HEK293 (cell line): ENCODE data around the gene PDE4D.

Experiments
- CTCF ChIA-PET: fragments of 350-600 bp; formaldehyde crosslinking; extraction: SDS; loops from one replicate; lab custom pipeline; 2021; ENCODE audit warnings: antibody characterized with exemption; lab: Yijun Ruan, JAX
- POLR2A ChIA-PET: fragments of 300-600 bp; formaldehyde crosslinking; extraction: SDS; loops from one replicate; lab custom pipeline; 2020; ENCODE audit warnings: antibody characterized with exemption, inconsistent platforms; lab: Yijun Ruan, JAX
- H3K27ac ChIP-seq: fragments of 200-500 bp; sonication (Bioruptor generic); 2 replicates; pipeline ENCODE4 v1.5.1; 2014; ENCODE audit warnings: low read depth, low read length, control low read depth, inconsistent platforms; ENCODE audit errors: extremely low read depth
- H3K36me3 ChIP-seq, 2 experiments: fragments of 200-500 bp in 1 of 2; sonication (Bioruptor generic) in 1 of 2; 1 replicate in 1 of 2; 2 replicates in 1 of 2; pipeline ENCODE4 v1.5.1; 2014 to 2017; ENCODE audit warnings: inconsistent platforms in 2 of 2, low read length in 2 of 2; ENCODE audit not compliant: control insufficient read depth in 2 of 2, insufficient read depth in 1 of 2
- H3K4me1 ChIP-seq: fragments of 200-500 bp; sonication (Bioruptor generic); 2 replicates; pipeline ENCODE4 v1.5.1; 2014; ENCODE audit warnings: mild to moderate bottlenecking, low read length, inconsistent platforms; ENCODE audit not compliant: control insufficient read depth, insufficient read depth
- H3K4me3 ChIP-seq: 2 replicates; pipeline ENCODE4 v1.5.1; 2011; ENCODE audit warnings: low read depth, mild to moderate bottlenecking, control low read depth, low read length, moderate library complexity
- H3K9me3 ChIP-seq: fragments of 200-500 bp; sonication (Bioruptor generic); 2 replicates; pipeline ENCODE4 v1.5.1; 2014; ENCODE audit warnings: low read depth, low read length, inconsistent platforms; ENCODE audit not compliant: control insufficient read depth, insufficient read depth
- FEZF1 ChIP-seq: fragments of 450-650 bp; formaldehyde crosslinking; IDR thresholded peaks from 2 replicates; pipeline ENCODE4 v1.5.1; 2016; ENCODE audit warnings: missing biosample characterization, missing genetic modification characterization
- HOXA7 ChIP-seq: sonication (generic); formaldehyde crosslinking; IDR thresholded peaks from 2 replicates; pipeline ENCODE4 v1.8.1; 2022; ENCODE audit warnings: missing genetic modification reagents, borderline replicate concordance
- MYNN ChIP-seq: fragments of 450-650 bp; formaldehyde crosslinking; IDR thresholded peaks from 2 replicates; pipeline ENCODE4 v1.5.1; 2016; ENCODE audit warnings: missing biosample characterization, missing genetic modification characterization, borderline replicate concordance
- ZBTB26 ChIP-seq: fragments of 450-650 bp; formaldehyde crosslinking; optimal IDR thresholded peaks from 2 replicates; pipeline ENCODE3; 2016; ENCODE audit warnings: missing biosample characterization, mild to moderate bottlenecking, missing genetic modification characterization
- ZBTB6 ChIP-seq: fragments of 450-650 bp; formaldehyde crosslinking; IDR thresholded peaks from 2 replicates; pipeline ENCODE4 v1.5.1; 2017; ENCODE audit warnings: missing biosample characterization, missing genetic modification characterization
- ZFHX2 ChIP-seq: fragments of 450-650 bp; formaldehyde crosslinking; conservative IDR thresholded peaks from 2 replicates; pipeline ENCODE4 v1.5.1; 2016; ENCODE audit warnings: missing biosample characterization, missing genetic modification characterization
- ZNF112 ChIP-seq: fragments of 450-650 bp; formaldehyde crosslinking; IDR thresholded peaks from 2 replicates; pipeline ENCODE4 v1.5.0; 2017; ENCODE audit warnings: missing biosample characterization, missing genetic modification characterization
- ZNF132 ChIP-seq: fragments of 450-650 bp; formaldehyde crosslinking; IDR thresholded peaks from 2 replicates; pipeline ENCODE4 v1.5.1; 2017; ENCODE audit warnings: missing biosample characterization, missing genetic modification characterization, borderline replicate concordance
- ZNF155 ChIP-seq: fragments of 450-650 bp; formaldehyde crosslinking; IDR thresholded peaks from 2 replicates; pipeline ENCODE4 v1.5.1; 2016; ENCODE audit warnings: missing biosample characterization, missing genetic modification characterization
- ZNF16 ChIP-seq: fragments of 450-650 bp; formaldehyde crosslinking; IDR thresholded peaks from 2 replicates; pipeline ENCODE4 v1.5.1; 2016; ENCODE audit warnings: low read depth, missing biosample characterization, missing genetic modification characterization
- ZNF175 ChIP-seq: fragments of 450-650 bp; formaldehyde crosslinking; IDR thresholded peaks from 2 replicates; pipeline ENCODE4 v1.5.1; 2016; ENCODE audit warnings: missing biosample characterization, missing genetic modification characterization
- ZNF184 ChIP-seq: fragments of 450-650 bp; IDR thresholded peaks from 2 replicates; pipeline ENCODE4 v1.5.1; 2018; ENCODE audit warnings: missing biosample characterization, mild to moderate bottlenecking, missing genetic modification characterization
- ZNF211 ChIP-seq: fragments of 450-650 bp; formaldehyde crosslinking; IDR thresholded peaks from 2 replicates; pipeline ENCODE4 v1.5.1; 2016; ENCODE audit warnings: low read depth, missing biosample characterization, missing genetic modification characterization
- ZNF221 ChIP-seq: fragments of 450-650 bp; formaldehyde crosslinking; IDR thresholded peaks from 2 replicates; pipeline ENCODE4 v1.5.1; 2017; ENCODE audit warnings: missing biosample characterization, missing genetic modification characterization, borderline replicate concordance
- ZNF23 ChIP-seq: fragments of 450-650 bp; formaldehyde crosslinking; IDR thresholded peaks from 2 replicates; pipeline ENCODE4 v1.5.1; 2016; ENCODE audit warnings: missing biosample characterization, missing genetic modification characterization, borderline replicate concordance
- ZNF248 ChIP-seq: fragments of 450-650 bp; formaldehyde crosslinking; IDR thresholded peaks from 2 replicates; pipeline ENCODE4 v1.5.1; 2017; ENCODE audit warnings: missing biosample characterization, missing genetic modification characterization
- ZNF280D ChIP-seq: fragments of 450-650 bp; formaldehyde crosslinking; IDR thresholded peaks from 2 replicates; pipeline ENCODE4 v1.5.1; 2016; ENCODE audit warnings: missing biosample characterization, missing genetic modification characterization
- ZNF350 ChIP-seq: fragments of 450-650 bp; formaldehyde crosslinking; IDR thresholded peaks from 2 replicates; pipeline ENCODE4 v1.5.0; 2017; ENCODE audit warnings: missing biosample characterization, mild to moderate bottlenecking, missing genetic modification characterization
- ZNF391 ChIP-seq: fragments of 450-650 bp; formaldehyde crosslinking; IDR thresholded peaks from 2 replicates; pipeline ENCODE4 v1.5.1; 2016; ENCODE audit warnings: low read depth, missing biosample characterization, missing genetic modification characterization, borderline replicate concordance
- ZNF404 ChIP-seq: fragments of 450-650 bp; formaldehyde crosslinking; IDR thresholded peaks from 2 replicates; pipeline ENCODE4 v1.5.1; 2017; ENCODE audit warnings: missing biosample characterization, missing genetic modification characterization
- ZNF514 ChIP-seq: fragments of 450-650 bp; formaldehyde crosslinking; IDR thresholded peaks from 2 replicates; pipeline ENCODE4 v1.5.1; 2016; ENCODE audit warnings: missing biosample characterization, missing genetic modification characterization
- ZNF530 ChIP-seq: fragments of 450-650 bp; formaldehyde crosslinking; IDR thresholded peaks from 2 replicates; pipeline ENCODE4 v1.5.1; 2016; ENCODE audit warnings: low read depth, missing biosample characterization, missing genetic modification characterization
- ZNF544 ChIP-seq: fragments of 450-650 bp; formaldehyde crosslinking; IDR thresholded peaks from 2 replicates; pipeline ENCODE4 v1.5.0; 2017; ENCODE audit warnings: missing biosample characterization, missing genetic modification characterization
- ZNF548 ChIP-seq: fragments of 450-650 bp; formaldehyde crosslinking; IDR thresholded peaks from 2 replicates; pipeline ENCODE4 v1.5.1; 2016; ENCODE audit warnings: missing biosample characterization, missing genetic modification characterization
- ZNF560 ChIP-seq: fragments of 450-650 bp; formaldehyde crosslinking; IDR thresholded peaks from 2 replicates; pipeline ENCODE4 v1.5.1; 2017; ENCODE audit warnings: missing biosample characterization, missing genetic modification characterization, borderline replicate concordance
- ZNF585B ChIP-seq: fragments of 450-650 bp; formaldehyde crosslinking; IDR thresholded peaks from 2 replicates; pipeline ENCODE4 v1.5.1; 2016; ENCODE audit warnings: missing biosample characterization, missing genetic modification characterization
- ZNF624 ChIP-seq: fragments of 450-650 bp; formaldehyde crosslinking; IDR thresholded peaks from 2 replicates; pipeline ENCODE4 v1.5.1; 2017; ENCODE audit warnings: missing biosample characterization, missing genetic modification characterization
- ZNF670 ChIP-seq: fragments of 450-650 bp; formaldehyde crosslinking; IDR thresholded peaks from 2 replicates; pipeline ENCODE4 v1.5.1; 2016; ENCODE audit warnings: missing biosample characterization, missing genetic modification characterization, low read depth
- ZNF785 ChIP-seq: fragments of 450-650 bp; formaldehyde crosslinking; IDR thresholded peaks from 2 replicates; pipeline ENCODE4 v1.5.1; 2016; ENCODE audit warnings: missing biosample characterization, missing genetic modification characterization
- ZXDB ChIP-seq: fragments of 450-650 bp; formaldehyde crosslinking; IDR thresholded peaks from 2 replicates; pipeline ENCODE4 v1.5.1; 2016; ENCODE audit warnings: missing biosample characterization, missing genetic modification characterization

PDE4D gene

GRCh38 chr5:59173578-59173977, 719.9 kb downstream of the PDE4D start:
- H3K36me3 ChIP-seq = no peaks in the 10 kb centered on the region
- ChIA-PET CTCF (interaction anchor here (0.5 to 4.8 kb wide), 32 partner anchors 9 to 492 kb away, joined by 3 to 43 read pairs (median 4); no protein-coding TSS in a partner anchor), POLR2A (no interaction called here)
- no peaks in the 10 kb centered on the region for H3K9me3 ChIP-seq
- no peak overlapping the region for H3K4me3 ChIP-seq
- H3K27ac ChIP-seq = no peak overlapping the region
- no peaks in the 10 kb centered on the region for H3K4me1 ChIP-seq
- TF ChIP-seq ZNF548 (tag by site-specific recombination) (no peak), ZNF785 (tag by site-specific recombination) (no peak), ZNF350 (tag by site-specific recombination) (no peak), ZNF132 (tag by site-specific recombination) (no peak), ZNF544 (no peak), MYNN (tag by site-specific recombination) (no peak), ZNF211 (no peak), ZNF175 (tag by site-specific recombination) (no peak), ZXDB (tag by site-specific recombination) (no peak), ZFHX2 (tag by site-specific recombination) (no peak), ZNF404 (tag by site-specific recombination) (no peak), ZNF280D (tag by site-specific recombination) (no peak)

GRCh38 chr5:59171131-59171530, 722.4 kb downstream of the PDE4D start:
- no peaks in the 10 kb centered on the region for H3K9me3 ChIP-seq
- H3K4me3 ChIP-seq = no peak overlapping the region
- no peak overlapping the region for H3K27ac ChIP-seq
- CTCF ChIA-PET = no interaction called here
- POLR2A ChIA-PET = no interaction called here
- TF ChIP-seq FEZF1 (tag by site-specific recombination) (no peak), HOXA7 (CRISPR knock-in tag) (no peak), ZNF391 (tag by site-specific recombination) (no peak), ZNF530 (tag by site-specific recombination) (no peak), ZNF155 (no peak), ZNF514 (tag by site-specific recombination) (no peak), ZNF16 (no peak), ZNF112 (tag by site-specific recombination) (no peak), ZNF221 (tag by site-specific recombination) (no peak), ZNF184 (tag by site-specific recombination) (no peak), ZNF585B (tag by site-specific recombination) (no peak), ZBTB26 (tag by site-specific recombination) (no peak), ZNF248 (tag by site-specific recombination) (no peak), ZBTB6 (no peak), ZNF560 (tag by site-specific recombination) (no peak), ZNF624 (tag by site-specific recombination) (no peak), ZNF23 (tag by site-specific recombination) (no peak), ZNF670 (tag by site-specific recombination) (no peak)
- H3K36me3 ChIP-seq = no peaks in the 10 kb centered on the region
- H3K4me1 ChIP-seq = no peaks in the 10 kb centered on the region
